ENCODE results near the gene PPEF2. TPM values are rescaled to one million over a fixed set of nuclear protein-coding genes. Genes with fewer than 3 reads are reported as not detected.
"Not testable (repeated sequence)": the region's sequence is repeated elsewhere in the genome, so short reads cannot be mapped to it uniquely, and the experiment has no call there.

The PPEF2 gene
- total and polyA plus RNA-seq, 4 experiments from 2014 or later: 0.36 to 0.41 TPM; not detected in 2

DNA sequence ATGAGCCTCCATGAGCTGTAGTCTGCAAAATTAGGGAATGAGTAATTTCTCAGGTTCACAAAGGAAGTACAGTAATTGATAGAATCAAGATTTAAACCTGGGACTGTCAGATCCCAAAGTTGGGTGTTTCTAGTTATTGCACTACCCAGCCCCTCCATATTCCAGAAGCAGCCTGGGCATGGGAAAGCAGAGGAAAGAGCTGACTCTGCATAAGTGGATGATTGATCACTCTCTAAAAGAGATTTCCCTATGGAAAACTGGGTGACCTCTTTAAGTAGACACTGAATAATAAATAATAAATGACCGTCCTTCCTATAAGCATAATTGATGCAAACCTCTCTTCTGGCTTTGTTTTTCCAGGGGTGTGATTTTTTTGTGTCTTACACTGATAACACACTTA, 33.4 kb upstream of the PPEF2 start:
- Histone ChIP-seq H3K27ac (ENCODE audit: low read depth, low read length) (no peak overlapping the region), H3K36me3 (ENCODE audit: insufficient read depth, low read length) (peaks cover 4% of the 10 kb centered on the region), H3K9me3 (ENCODE audit: control insufficient read depth in 1 of 2, low read length in 2 of 2) (no peaks in the 10 kb centered on the region), H3K4me1 (ENCODE audit: insufficient read depth, low read length) (peaks cover 19% of the 10 kb centered on the region), H3K4me3 (ENCODE audit: low read length in 2 of 2) (no peak overlapping the region), H3K27me3 (ENCODE audit: insufficient read depth, low read length) (no peaks in the 10 kb centered on the region)
- Mint-ChIP-seq H3K9me3 (peaks cover 0 to 1% (median 0%) of the 10 kb centered on the region in 8 donors), H3K36me3 (peaks cover 19 to 60% of the 10 kb centered on the region in 2 donors), H3K4me1 (peaks cover 12 to 40% (median 23%) of the 10 kb centered on the region in 4 donors), H3K27ac (no peak overlapping the region), H3K27me3 (no peaks in the 10 kb centered on the region), H3K4me3 (no peak overlapping the region)
- intact Hi-C loops (cut with micrococcal nuclease): no loop called here
- DNase-seq: no peak
- ChIA-PET POLR2A (ENCODE audit: partially characterized antibody) (no interaction called here), CTCF (ENCODE audit: partially characterized antibody) (interaction anchor here (1.4 kb wide), 1 partner anchor 40 kb away, joined by 4 read pairs; no protein-coding TSS in a partner anchor)

DNA sequence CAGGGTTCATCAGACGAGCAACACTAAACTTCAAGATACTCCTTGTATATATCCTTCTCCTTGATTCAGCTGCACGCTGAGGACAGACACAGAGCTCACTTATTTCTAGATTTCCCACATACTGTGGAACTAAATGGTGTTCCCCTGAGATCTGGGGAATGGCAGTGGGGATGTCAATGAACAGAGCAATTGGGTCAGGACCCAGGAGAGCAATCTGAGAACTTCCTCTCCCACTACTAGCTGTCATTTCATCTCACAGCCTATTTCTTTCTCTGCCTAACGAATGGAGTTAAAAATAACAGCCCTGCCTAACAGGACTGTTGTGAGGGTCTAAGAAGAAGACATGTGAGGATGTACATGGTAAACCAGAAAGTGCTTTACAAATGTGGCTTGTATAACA, 27.9 kb upstream of the PPEF2 start:
- CTCF ChIA-PET (ENCODE audit: partially characterized antibody): interaction anchor here (1.0 to 1.3 kb wide), 3 partner anchors 14 to 66 kb away, joined by 3 to 4 read pairs (median 3); no protein-coding TSS in a partner anchor
- peak overlapping the region in 1 of 7 donors; percentile 6 for H3K27ac Mint-ChIP-seq
- no peak overlapping the region for H3K4me3 ChIP-seq (ENCODE audit: low read length in 2 of 2)
- no peaks in the 10 kb centered on the region for H3K27me3 ChIP-seq (ENCODE audit: insufficient read depth, low read length)
- H3K9me3 Mint-ChIP-seq: peaks cover 0 to 1% (median 0%) of the 10 kb centered on the region in 8 donors
- peaks cover 17% of the 10 kb centered on the region for H3K36me3 ChIP-seq (ENCODE audit: insufficient read depth, low read length)
- peaks cover 28 to 58% of the 10 kb centered on the region in 2 donors for H3K36me3 Mint-ChIP-seq
- H3K27ac ChIP-seq (ENCODE audit: low read depth, low read length): no peak overlapping the region
- DNase-seq: no peak
- H3K4me1 ChIP-seq (ENCODE audit: insufficient read depth, low read length): no peaks in the 10 kb centered on the region
- H3K4me3 Mint-ChIP-seq: no peak overlapping the region
- intact Hi-C loops (cut with micrococcal nuclease): no loop called here
- POLR2A ChIA-PET (ENCODE audit: partially characterized antibody): interaction anchor here (1.2 kb wide), 3 partner anchors 8 to 61 kb away, joined by 3 to 4 read pairs (median 3); partner anchors contain the start of genes NAAA and SDAD1
- H3K9me3 ChIP-seq (ENCODE audit: control insufficient read depth in 1 of 2, low read length in 2 of 2): no peaks in the 10 kb centered on the region
- H3K27me3 Mint-ChIP-seq: no peaks in the 10 kb centered on the region
- peaks cover 4 to 10% (median 8%) of the 10 kb centered on the region in 4 donors for H3K4me1 Mint-ChIP-seq

DNA sequence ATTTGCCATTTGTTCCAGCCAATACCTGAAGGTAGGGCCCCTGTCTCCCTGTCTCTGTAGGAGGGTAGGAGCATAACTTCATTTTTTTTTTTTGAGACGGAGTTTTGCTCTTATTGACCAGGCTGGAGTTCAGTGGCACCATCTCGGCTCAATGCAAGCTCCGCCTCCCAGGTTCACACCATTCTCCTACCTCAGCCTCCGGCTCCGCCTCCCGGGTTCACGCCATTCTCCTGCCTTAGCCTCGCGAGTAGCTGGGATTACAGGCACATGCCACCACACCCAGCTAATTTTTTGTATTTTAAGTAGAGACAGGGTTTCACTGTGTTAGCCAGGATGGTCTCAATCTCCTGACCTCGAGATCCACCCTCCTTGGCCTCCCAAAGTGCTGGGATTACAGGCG, 22.7 kb upstream of the PPEF2 start:
- ChIA-PET POLR2A (ENCODE audit: partially characterized antibody) (interaction anchor here (0.7 kb wide), 1 partner anchor 410 kb away, joined by 3 read pairs; no protein-coding TSS in a partner anchor), CTCF (ENCODE audit: partially characterized antibody) (interaction anchor here (0.6 to 3.3 kb wide), 5 partner anchors 10 to 71 kb away, joined by 3 to 15 read pairs (median 5); partner anchors contain the start of gene NAAA)
- H3K27me3 ChIP-seq (ENCODE audit: insufficient read depth, low read length); H3K27ac Mint-ChIP-seq; DNase-seq; intact Hi-C loops (cut with micrococcal nuclease); H3K27ac ChIP-seq (ENCODE audit: low read depth, low read length); H3K9me3 Mint-ChIP-seq; H3K4me3 Mint-ChIP-seq; H3K9me3 ChIP-seq (ENCODE audit: control insufficient read depth in 1 of 2, low read length in 2 of 2); H3K27me3 Mint-ChIP-seq; H3K4me3 ChIP-seq (ENCODE audit: low read length in 2 of 2); H3K4me1 ChIP-seq (ENCODE audit: insufficient read depth, low read length); H3K4me1 Mint-ChIP-seq: not testable (repeated sequence)
- peaks cover 53% of the 10 kb centered on the region for H3K36me3 ChIP-seq (ENCODE audit: insufficient read depth, low read length)
- peaks cover 56 to 73% of the 10 kb centered on the region in 2 donors for H3K36me3 Mint-ChIP-seq

DNA sequence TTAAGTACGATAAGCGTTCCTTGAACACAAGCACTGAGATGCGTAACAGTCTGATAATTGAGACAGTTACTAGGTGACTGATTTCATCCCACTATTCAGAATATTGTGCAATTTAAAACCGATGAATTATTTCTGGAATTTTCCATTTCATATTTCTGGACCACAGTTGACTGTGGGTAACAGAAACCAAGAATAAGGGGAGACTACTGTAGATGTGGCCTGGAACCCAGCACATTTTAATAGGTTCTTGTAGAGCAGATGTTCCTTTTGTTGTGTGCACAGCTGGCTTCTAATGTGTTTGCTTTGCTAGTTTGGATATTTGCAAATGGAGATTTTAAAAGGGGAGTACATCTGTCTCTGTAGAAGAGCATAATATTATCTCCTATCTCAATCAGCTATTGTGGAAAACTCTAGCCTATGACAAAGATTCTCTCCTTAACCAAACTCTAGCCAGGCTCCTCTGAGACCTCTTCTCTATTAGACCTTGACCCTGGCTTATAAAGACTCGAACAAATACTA, 22.1 kb upstream of the PPEF2 start:
- Mint-ChIP-seq H3K27ac (no peak overlapping the region), H3K36me3 (peaks cover 55 to 72% of the 10 kb centered on the region in 2 donors), H3K9me3 (no peaks in the 10 kb centered on the region), H3K27me3 (no peaks in the 10 kb centered on the region), H3K4me3 (no peak overlapping the region), H3K4me1 (peaks cover 0 to 5% (median 3%) of the 10 kb centered on the region in 4 donors)
- no peak for DNase-seq
- CTCF ChIA-PET (ENCODE audit: partially characterized antibody): interaction anchor here (0.6 to 3.3 kb wide), 3 partner anchors 9 to 37 kb away, joined by 5 to 15 read pairs (median 5); no protein-coding TSS in a partner anchor
- Histone ChIP-seq H3K27me3 (ENCODE audit: insufficient read depth, low read length) (no peaks in the 10 kb centered on the region), H3K36me3 (ENCODE audit: insufficient read depth, low read length) (peaks cover 55% of the 10 kb centered on the region), H3K4me1 (ENCODE audit: insufficient read depth, low read length) (no peaks in the 10 kb centered on the region), H3K27ac (ENCODE audit: low read depth, low read length) (no peak overlapping the region), H3K4me3 (ENCODE audit: low read length in 2 of 2) (no peak overlapping the region), H3K9me3 (ENCODE audit: control insufficient read depth in 1 of 2, low read length in 2 of 2) (no peaks in the 10 kb centered on the region)
- intact Hi-C loops (cut with micrococcal nuclease): no loop called here
- POLR2A ChIA-PET (ENCODE audit: partially characterized antibody): no interaction called here

DNA sequence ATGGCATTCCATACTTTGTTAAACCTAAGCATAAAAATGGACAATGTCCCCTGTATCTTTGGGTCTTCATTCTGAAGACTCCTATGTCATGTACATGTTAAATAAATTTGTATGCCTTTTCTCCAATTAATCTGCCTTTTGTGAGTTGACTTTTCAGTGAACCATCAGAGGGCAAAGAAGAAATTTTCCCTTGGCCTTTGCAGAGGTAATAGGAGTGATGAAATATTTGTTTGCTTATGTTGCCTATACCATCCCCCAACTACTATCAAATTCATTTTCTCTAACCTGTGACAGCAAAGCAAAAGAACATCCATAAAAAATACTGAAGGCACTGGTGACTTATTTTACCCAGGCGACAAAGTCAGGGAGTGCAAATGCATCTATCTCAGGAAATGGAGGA, 20.3 kb upstream of the PPEF2 start:
- Histone ChIP-seq H3K9me3 (ENCODE audit: control insufficient read depth in 1 of 2, low read length in 2 of 2) (no peaks in the 10 kb centered on the region), H3K27ac (ENCODE audit: low read depth, low read length) (no peak overlapping the region), H3K36me3 (ENCODE audit: insufficient read depth, low read length) (peaks cover 52% of the 10 kb centered on the region), H3K27me3 (ENCODE audit: insufficient read depth, low read length) (no peaks in the 10 kb centered on the region), H3K4me1 (ENCODE audit: insufficient read depth, low read length) (no peaks in the 10 kb centered on the region), H3K4me3 (ENCODE audit: low read length in 2 of 2) (no peak overlapping the region)
- intact Hi-C loops (cut with micrococcal nuclease): no loop called here
- H3K36me3 Mint-ChIP-seq: peaks cover 52 to 73% of the 10 kb centered on the region in 2 donors
- ChIA-PET CTCF (ENCODE audit: partially characterized antibody) (no interaction called here), POLR2A (ENCODE audit: partially characterized antibody) (no interaction called here)
- H3K4me1 Mint-ChIP-seq: peaks cover 0 to 1% (median 0%) of the 10 kb centered on the region in 4 donors
- no peak for DNase-seq
- no peaks in the 10 kb centered on the region for H3K27me3 Mint-ChIP-seq
- no peak overlapping the region for H3K4me3 Mint-ChIP-seq
- H3K9me3 Mint-ChIP-seq: no peaks in the 10 kb centered on the region
- peak overlapping the region in 3 of 7 donors; percentile 48 to 74 (median 58) for H3K27ac Mint-ChIP-seq

DNA sequence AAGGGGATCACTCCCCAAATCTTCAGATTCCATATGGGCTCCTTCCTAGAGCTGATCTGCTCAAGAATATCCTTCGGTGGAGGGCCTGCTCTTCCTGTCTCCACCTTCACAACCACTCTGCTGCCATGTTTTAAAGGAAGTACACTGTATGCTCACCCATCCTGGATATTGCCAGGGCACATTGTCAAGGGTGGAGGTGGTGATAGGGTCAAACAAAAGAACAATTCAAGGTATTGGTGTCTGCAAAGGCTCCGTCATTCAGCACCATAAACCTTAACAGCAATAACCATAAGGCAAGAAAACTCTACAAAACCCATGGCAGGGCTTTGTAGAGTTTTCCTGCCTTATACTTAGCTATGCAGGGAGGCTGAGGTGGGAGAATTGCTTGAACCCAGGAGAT, 19.7 kb upstream of the PPEF2 start:
- Histone ChIP-seq H3K36me3 (ENCODE audit: insufficient read depth, low read length) (peaks cover 52% of the 10 kb centered on the region), H3K27ac (ENCODE audit: low read depth, low read length) (no peak overlapping the region), H3K9me3 (ENCODE audit: control insufficient read depth in 1 of 2, low read length in 2 of 2) (no peaks in the 10 kb centered on the region), H3K4me3 (ENCODE audit: low read length in 2 of 2) (no peak overlapping the region), H3K4me1 (ENCODE audit: insufficient read depth, low read length) (no peaks in the 10 kb centered on the region), H3K27me3 (ENCODE audit: insufficient read depth, low read length) (no peaks in the 10 kb centered on the region)
- H3K27ac Mint-ChIP-seq: peak overlapping the region in 1 of 7 donors; percentile 30
- H3K27me3 Mint-ChIP-seq: no peaks in the 10 kb centered on the region
- CTCF ChIA-PET (ENCODE audit: partially characterized antibody): no interaction called here
- POLR2A ChIA-PET (ENCODE audit: partially characterized antibody): interaction anchor here (1.2 kb wide), 1 partner anchor 9 kb away, joined by 4 read pairs; no protein-coding TSS in a partner anchor
- no peak for DNase-seq
- no peaks in the 10 kb centered on the region for H3K9me3 Mint-ChIP-seq
- H3K4me3 Mint-ChIP-seq: no peak overlapping the region
- intact Hi-C loops (cut with micrococcal nuclease): no loop called here
- H3K4me1 Mint-ChIP-seq: peaks cover 0 to 1% (median 0%) of the 10 kb centered on the region in 4 donors
- H3K36me3 Mint-ChIP-seq: peaks cover 54 to 73% of the 10 kb centered on the region in 2 donors

DNA sequence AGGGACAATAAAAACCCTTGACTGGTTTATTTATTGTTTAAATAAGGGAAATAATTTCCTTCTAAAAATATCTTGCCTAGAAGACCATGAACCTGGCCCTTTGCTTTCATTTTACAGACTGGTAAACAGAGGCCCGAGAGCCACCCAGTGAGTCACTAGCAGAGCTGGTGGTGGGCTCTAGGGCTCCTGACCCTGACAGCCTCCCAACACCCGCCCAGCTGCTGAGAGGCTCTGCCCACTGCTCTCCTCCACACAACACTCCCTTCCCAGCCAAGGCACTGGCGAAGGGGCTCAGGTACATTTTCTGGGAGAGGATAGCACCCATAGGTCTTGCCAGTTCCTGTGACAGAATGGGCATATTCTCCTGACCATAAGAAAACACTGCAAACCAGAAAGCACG, 18.1 kb upstream of the PPEF2 start:
- Mint-ChIP-seq H3K4me1 (peaks cover 0 to 1% (median 0%) of the 10 kb centered on the region in 4 donors), H3K36me3 (peaks cover 62 to 73% of the 10 kb centered on the region in 2 donors), H3K4me3 (no peak overlapping the region), H3K27ac (peak overlapping the region in 1 of 7 donors; percentile 8), H3K27me3 (no peaks in the 10 kb centered on the region), H3K9me3 (no peaks in the 10 kb centered on the region)
- intact Hi-C loops (cut with micrococcal nuclease): no loop called here
- no peaks in the 10 kb centered on the region for H3K27me3 ChIP-seq (ENCODE audit: insufficient read depth, low read length)
- H3K27ac ChIP-seq (ENCODE audit: low read depth, low read length): no peak overlapping the region
- H3K4me1 ChIP-seq (ENCODE audit: insufficient read depth, low read length): no peaks in the 10 kb centered on the region
- no peak for DNase-seq
- H3K4me3 ChIP-seq (ENCODE audit: low read length in 2 of 2): no peak overlapping the region
- H3K36me3 ChIP-seq (ENCODE audit: insufficient read depth, low read length): peaks cover 54% of the 10 kb centered on the region
- CTCF ChIA-PET (ENCODE audit: partially characterized antibody): interaction anchor here (0.9 to 1.0 kb wide), 2 partner anchors 12 to 26 kb away, joined by 3 to 6 read pairs; no protein-coding TSS in a partner anchor
- POLR2A ChIA-PET (ENCODE audit: partially characterized antibody): no interaction called here
- no peaks in the 10 kb centered on the region for H3K9me3 ChIP-seq (ENCODE audit: control insufficient read depth in 1 of 2, low read length in 2 of 2)
